Gastroesophageal sphincter (tissue), 4 donors: ENCODE data around the gene LTBP2. TPM values are rescaled to one million over a fixed set of nuclear protein-coding genes. Genes with fewer than 3 reads are reported as not detected.
"Not testable (repeated sequence)": the region's sequence is repeated elsewhere in the genome, so short reads cannot be mapped to it uniquely, and the experiment has no call there.

ENCODE experiments used
- ATAC-seq: fragments of 150-250 bp; one replicate; pipeline ENCODE4 v1.9.1; 2016; ENCODE audit warnings: mild to moderate bottlenecking, moderate library complexity
- H3K27ac ChIP-seq, 4 donors: fragments of 200-600 bp; sonication (generic) in 3 of 4; 1 replicate in 3 of 4; 2 replicates in 1 of 4; pipeline ENCODE4 v1.5.1; 2016 to 2019
- H3K27me3 ChIP-seq: fragments of 200-600 bp; sonication (generic); one replicate; pipeline ENCODE4 v1.5.1; 2019
- H3K36me3 ChIP-seq, 2 donors: fragments of 200-600 bp; sonication (generic); one replicate each; pipeline ENCODE4 v1.5.1; 2019; ENCODE audit warnings: control low read depth in 1 of 2
- H3K4me1 ChIP-seq, 3 donors: fragments of 200-600 bp; sonication (generic); 1 replicate in 2 of 3; 2 replicates in 1 of 3; pipeline ENCODE4 v1.5.1; 2016 to 2019; ENCODE audit warnings: control low read depth in 2 of 3
- H3K4me3 ChIP-seq, 2 donors: fragments of 200-600 bp; sonication (generic); one replicate each; pipeline ENCODE4 v1.5.1; 2019; ENCODE audit warnings: mild to moderate bottlenecking in 1 of 2, moderate library complexity in 1 of 2
- H3K9me3 ChIP-seq, 3 donors: fragments of 200-600 bp; sonication (generic); one replicate each; pipeline ENCODE4 v1.5.1; 2017 to 2019; ENCODE audit warnings: control low read depth in 2 of 3
- EP300 ChIP-seq: sonication (generic); formaldehyde crosslinking; IDR thresholded peaks from one replicate; pipeline ENCODE4 v1.6.1; 2017; ENCODE audit warnings: antibody characterized with exemption, mild to moderate bottlenecking
- POLR2A ChIP-seq, 2 donors: fragments of 450-650 bp; IDR thresholded peaks; one replicate each; pipeline ENCODE4 v1.6.1; 2017; ENCODE audit warnings: antibody characterized with exemption in 2 of 2, mild to moderate bottlenecking in 2 of 2, moderate library complexity in 1 of 2
- POLR2AphosphoS5 ChIP-seq: sonication (generic); formaldehyde crosslinking; IDR thresholded peaks from one replicate; pipeline ENCODE4 v1.6.1; 2017; ENCODE audit warnings: antibody characterized with exemption
- WGBS, 2 donors: methylation state at CpG; one replicate each; pipeline ENCODE4 v1.1.5; 2018; ENCODE audit warnings: low coverage in 1 of 2; 5-methylcytosine and 5-hydroxymethylcytosine counted together
- total RNA-seq, 4 donors: library from RNA; depleted of rRNA; stranded (reverse); fragments of >200 nt; gene quantifications; one replicate each; pipeline ENCODE4 v1.1.0, GENCODE V29; 2016
- TF ChIP-seq, protein P1 (sequence below), 4 experiments: fragments of 200-600 bp in 2 of 4; fragments of 450-650 bp in 2 of 4; sonication (generic) in 1 of 4; IDR thresholded peaks; one replicate each; pipeline ENCODE4 v1.5.1; 2017 to 2019; ENCODE audit warnings: antibody characterized with exemption in 4 of 4, mild to moderate bottlenecking in 2 of 4, moderate library complexity in 2 of 4

Gene LTBP2
- total RNA-seq, 4 donors from 2014 or later, result 45.9 to 158 (median 88.4) TPM

DNA sequence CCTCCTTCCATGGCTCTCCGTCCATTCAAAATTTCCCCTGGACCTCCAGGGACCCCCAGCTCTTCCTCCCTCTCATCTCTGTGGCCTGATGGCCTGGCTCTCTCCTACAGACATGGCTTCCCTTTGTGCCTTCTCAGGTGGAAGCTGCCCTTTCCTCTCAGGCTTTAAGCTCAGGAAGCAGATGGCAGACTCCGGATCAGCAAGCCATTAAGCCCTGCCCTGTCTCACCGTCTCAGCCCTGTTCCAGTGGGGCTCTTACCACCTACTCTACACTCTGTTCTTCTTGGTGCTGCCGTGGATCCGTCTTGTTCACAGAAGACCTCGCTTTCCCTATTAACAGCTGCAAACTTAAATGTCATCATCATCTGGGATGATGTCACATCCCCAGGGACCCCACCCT lies 152.1 kb downstream of the LTBP2 start:
- Histone ChIP-seq H3K27me3 (no peaks in the 10 kb centered on the region), H3K4me1 (no peaks in the 10 kb centered on the region), H3K4me3 (no peak overlapping the region), H3K36me3 (no peaks in the 10 kb centered on the region), H3K9me3 (no peaks in the 10 kb centered on the region), H3K27ac (no peak overlapping the region)
- no peak for ATAC-seq
- WGBS, 2 donors, result 82 to 90% methylated on average over 4 to 6 of the region's 6 CpGs
- TF ChIP-seq EP300, result no peak
- TF ChIP-seq, protein P1, sequence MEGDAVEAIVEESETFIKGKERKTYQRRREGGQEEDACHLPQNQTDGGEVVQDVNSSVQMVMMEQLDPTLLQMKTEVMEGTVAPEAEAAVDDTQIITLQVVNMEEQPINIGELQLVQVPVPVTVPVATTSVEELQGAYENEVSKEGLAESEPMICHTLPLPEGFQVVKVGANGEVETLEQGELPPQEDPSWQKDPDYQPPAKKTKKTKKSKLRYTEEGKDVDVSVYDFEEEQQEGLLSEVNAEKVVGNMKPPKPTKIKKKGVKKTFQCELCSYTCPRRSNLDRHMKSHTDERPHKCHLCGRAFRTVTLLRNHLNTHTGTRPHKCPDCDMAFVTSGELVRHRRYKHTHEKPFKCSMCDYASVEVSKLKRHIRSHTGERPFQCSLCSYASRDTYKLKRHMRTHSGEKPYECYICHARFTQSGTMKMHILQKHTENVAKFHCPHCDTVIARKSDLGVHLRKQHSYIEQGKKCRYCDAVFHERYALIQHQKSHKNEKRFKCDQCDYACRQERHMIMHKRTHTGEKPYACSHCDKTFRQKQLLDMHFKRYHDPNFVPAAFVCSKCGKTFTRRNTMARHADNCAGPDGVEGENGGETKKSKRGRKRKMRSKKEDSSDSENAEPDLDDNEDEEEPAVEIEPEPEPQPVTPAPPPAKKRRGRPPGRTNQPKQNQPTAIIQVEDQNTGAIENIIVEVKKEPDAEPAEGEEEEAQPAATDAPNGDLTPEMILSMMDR (IDR thresholded peaks at IDR 0.05), result no peak

DNA sequence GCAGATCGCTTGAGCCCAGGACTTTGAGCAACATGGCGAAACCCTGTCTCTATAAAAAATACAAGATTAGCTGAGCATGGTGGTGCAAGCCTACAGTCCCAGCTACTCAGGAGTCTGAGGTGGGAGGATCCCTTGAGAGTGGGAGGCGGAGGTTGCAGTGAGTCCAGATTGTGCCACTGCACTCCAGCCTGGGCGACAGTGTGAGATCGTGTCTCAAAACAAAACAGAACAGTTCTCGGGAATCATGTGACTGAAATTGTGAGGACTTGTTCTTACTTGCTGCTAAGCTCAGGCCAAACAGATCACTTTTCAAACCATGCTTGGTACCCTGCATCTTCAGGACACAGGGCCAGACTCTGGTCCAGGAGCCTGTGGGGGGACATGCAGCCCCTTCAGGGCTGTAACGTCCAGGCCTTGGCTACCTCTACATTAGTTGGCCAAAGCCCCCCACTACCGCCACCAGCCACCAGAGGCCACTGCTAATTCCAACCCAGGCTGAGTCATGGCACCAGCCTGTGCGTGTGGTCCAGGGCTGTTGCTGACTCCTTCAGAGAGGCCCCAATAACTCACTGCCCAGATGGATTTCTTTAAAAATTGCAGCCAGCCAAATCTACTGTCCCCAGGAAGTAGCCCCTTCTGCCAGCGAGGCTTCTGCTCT lies 152.6 kb downstream of the LTBP2 start:
- Histone ChIP-seq H3K4me1 (no peaks in the 10 kb centered on the region), H3K27ac (no peak overlapping the region), H3K9me3 (no peaks in the 10 kb centered on the region), H3K27me3 (no peaks in the 10 kb centered on the region), H3K36me3 (no peaks in the 10 kb centered on the region), H3K4me3 (no peak overlapping the region)
- no peak for ATAC-seq
- TF ChIP-seq POLR2AphosphoS5 (no peak), EP300 (no peak), POLR2A (IDR thresholded peaks at IDR 0.05) (no peak)
- TF ChIP-seq, protein P1 (IDR thresholded peaks at IDR 0.05), result peak in 2 of 4 experiments; percentile 34 to 48
- WGBS, 2 donors, result 68 to 90% methylated on average over 2 to 4 of the region's 10 CpGs

DNA sequence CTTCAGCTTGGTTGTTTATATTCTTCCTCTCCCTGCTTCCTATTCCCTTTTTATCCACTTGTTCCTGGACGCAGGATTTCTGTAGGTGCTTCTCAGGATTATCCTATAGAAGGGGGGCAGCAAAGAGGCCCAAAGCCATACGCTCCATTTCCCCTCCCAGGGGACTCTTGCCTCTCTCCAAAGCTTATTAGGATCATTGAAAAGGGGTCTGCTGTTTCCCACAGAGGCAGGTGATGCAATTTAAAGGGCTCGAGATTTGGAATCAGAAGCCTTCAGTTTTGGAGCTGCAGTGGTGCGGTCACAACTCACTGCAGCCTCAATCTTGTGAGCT lies 154.5 kb downstream of the LTBP2 start:
- WGBS, 2 donors, result 64% methylated on average over 4 of the region's 4 CpGs; no CpG with 5 or more reads in 1 of the 2 donors
- TF ChIP-seq, protein P1 (IDR thresholded peaks at IDR 0.05), result no peak
- TF ChIP-seq EP300, result no peak
- no peak for ATAC-seq

DNA sequence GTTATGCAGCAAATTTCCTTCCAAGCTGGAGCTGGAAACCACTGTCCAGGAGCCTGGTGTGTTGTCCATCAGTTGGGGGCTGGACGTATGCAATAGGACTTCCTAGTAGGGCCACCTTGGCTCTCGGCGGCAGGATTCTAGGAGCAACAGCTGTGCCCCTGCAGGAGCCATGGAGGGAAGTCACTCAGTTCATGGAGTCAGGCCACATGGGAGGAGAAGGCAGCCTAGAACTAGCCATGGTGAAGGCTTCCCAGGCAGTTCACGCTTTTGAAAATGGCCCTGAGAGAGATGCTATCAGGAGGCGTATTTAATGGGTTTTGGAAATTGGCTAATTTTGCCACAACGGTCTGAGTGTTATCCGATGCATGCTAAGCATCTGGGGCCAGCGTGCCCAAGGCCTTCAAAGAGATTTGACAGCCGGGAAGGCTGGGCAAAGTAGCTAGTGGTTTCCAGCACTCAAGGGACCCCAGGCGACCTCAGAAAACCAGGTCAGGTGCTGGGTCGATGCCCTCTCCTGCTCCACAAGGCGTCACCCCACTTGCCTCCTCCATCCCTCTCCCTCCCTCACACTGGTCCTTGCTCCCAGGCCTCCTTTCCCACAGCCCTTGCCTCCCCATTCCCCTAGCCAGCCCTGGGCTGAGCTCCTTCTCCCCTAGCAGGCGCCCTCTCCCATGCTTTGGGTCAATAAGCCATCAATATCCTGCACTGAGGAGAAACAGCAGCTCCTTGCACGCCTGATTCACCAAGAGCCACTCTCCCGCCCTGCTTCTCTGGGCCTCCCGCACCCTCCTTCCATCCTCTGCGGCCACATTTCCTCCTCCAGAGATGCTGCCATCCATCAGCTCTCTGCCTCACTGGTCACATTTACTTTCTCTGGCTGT lies 155.1 kb downstream of the LTBP2 start:
- no peaks in the 10 kb centered on the region for H3K27me3 ChIP-seq
- no peak for TF ChIP-seq EP300
- H3K9me3 ChIP-seq, result no peaks in the 10 kb centered on the region
- no peak overlapping the region for H3K4me3 ChIP-seq
- no peak for ATAC-seq
- H3K4me1 ChIP-seq, result no peaks in the 10 kb centered on the region
- no peak overlapping the region for H3K27ac ChIP-seq
- no peaks in the 10 kb centered on the region for H3K36me3 ChIP-seq
- WGBS, 2 donors, result 72 to 80% methylated on average over 7 to 12 of the region's 17 CpGs

More for the DNA sequence above, 154.5 kb downstream of the LTBP2 start:
- no peaks in the 10 kb centered on the region for H3K4me1 ChIP-seq
- no peak overlapping the region for H3K4me3 ChIP-seq
- H3K36me3 ChIP-seq, result no peaks in the 10 kb centered on the region
- no peak overlapping the region for H3K27ac ChIP-seq
- H3K9me3 ChIP-seq, result no peaks in the 10 kb centered on the region
- H3K27me3 ChIP-seq, result no peaks in the 10 kb centered on the region

DNA sequence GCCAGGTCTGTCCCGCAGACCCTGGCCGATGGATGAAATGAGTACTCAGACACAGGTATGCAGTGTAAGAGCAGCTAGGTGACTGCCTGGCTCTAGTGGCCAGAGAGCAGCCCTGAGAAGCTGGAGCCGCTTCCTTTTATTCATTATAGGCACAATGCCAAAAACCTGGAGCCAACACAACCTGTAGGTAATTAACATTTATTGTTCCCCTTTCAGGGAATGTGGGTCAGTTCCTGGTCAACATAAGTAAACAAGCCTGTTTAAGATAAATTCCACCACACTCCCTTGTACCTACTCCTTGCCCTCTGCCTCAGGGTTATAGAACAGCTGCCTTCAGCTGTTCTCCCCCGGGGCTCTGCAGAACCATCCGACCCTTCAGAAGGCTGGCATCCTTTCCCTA lies 157.6 kb downstream of the LTBP2 start:
- H3K27ac ChIP-seq, H3K4me3 ChIP-seq, H3K27me3 ChIP-seq, ATAC-seq, H3K36me3 ChIP-seq, H3K4me1 ChIP-seq, H3K9me3 ChIP-seq: not testable (repeated sequence)
- 65 to 81% methylated on average over 2 to 5 of the region's 5 CpGs for WGBS, 2 donors

Other genes with a start within 250 kb of the LTBP2 start
- under 1 TPM in 3 of 4 donors, not detected in 1; 0.20 to 0.47 (median 0.27) TPM for gene SYNDIG1L, start 186.0 kb downstream of the LTBP2 start, total RNA-seq
- 100 to 1,000 TPM in 3 of 4 donors, 10 to 100 TPM in 1; 81.9 to 302 (median 227) TPM for gene NPC2, start 118.9 kb downstream of the LTBP2 start, total RNA-seq
- gene ISCA2, start 118.5 kb downstream of the LTBP2 start, total RNA-seq, result 10 to 100 TPM; 10.6 to 16.3 (median 10.9) TPM
- gene AREL1, start 100.8 kb upstream of the LTBP2 start, total RNA-seq, result 10 to 100 TPM; 14.3 to 39.9 (median 19.9) TPM
- gene FCF1, start 100.9 kb upstream of the LTBP2 start, total RNA-seq, result 10 to 100 TPM; 26.1 to 42.3 (median 31.6) TPM
- gene YLPM1, start 151.1 kb upstream of the LTBP2 start, total RNA-seq, result 10 to 100 TPM; 23.3 to 54.8 (median 44.7) TPM